ENCODE results near the gene CABP5. TPM values are rescaled to one million over a fixed set of nuclear protein-coding genes. Genes with fewer than 3 reads are reported as not detected.
"Not testable (repeated sequence)": the region's sequence is repeated elsewhere in the genome, so short reads cannot be mapped to it uniquely, and the experiment has no call there.

CABP5 gene
- under 1 TPM in 1 of 2 donors, not detected in 1; 0.43 TPM for total RNA-seq
- polyA plus RNA-seq (ENCODE audit: insufficient read depth, low read depth, low replicate concordance) = not detected
- long read RNA-seq, donor 1 = 0 reads
- long read RNA-seq, donor 2 = 0 reads

DNA sequence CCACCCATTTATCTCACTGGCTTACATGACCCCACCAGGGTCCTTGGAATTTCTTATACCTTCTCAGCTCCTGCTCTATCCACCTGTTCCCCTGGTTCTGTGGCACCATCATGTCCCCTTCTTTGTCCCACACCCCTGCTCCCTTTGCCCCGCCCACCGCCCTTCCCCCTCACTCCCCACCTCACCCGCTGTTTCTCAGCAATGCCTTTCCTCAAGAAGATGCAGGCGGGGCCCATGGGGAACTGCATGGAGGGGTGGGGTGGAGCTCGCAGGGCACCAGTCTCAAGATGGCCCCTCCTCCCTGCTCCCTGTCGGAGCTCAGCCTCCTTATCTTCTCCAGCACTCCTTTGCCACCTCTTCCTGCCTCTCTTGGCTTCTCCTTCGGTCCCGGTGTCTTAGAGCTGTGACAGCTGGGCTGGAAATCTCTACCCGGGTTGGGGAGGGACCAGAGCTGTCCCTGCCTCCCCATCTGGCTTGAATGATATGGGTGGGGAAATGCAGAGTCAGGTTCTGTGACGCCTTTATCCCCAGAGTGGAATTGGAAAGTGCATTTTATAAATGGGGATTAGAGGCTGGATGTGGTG, at the start of gene CABP5:
TSS of gene CABP5 (minus strand) at position 405 of the 584 bp plus-strand sequence. CDS start at position 248, 157 bp downstream.
- Histone ChIP-seq H3K27ac (no peak within 1 kb of the TSS), H3K4me3 (no peak within 1 kb of the TSS), H3K36me3 (ENCODE audit: low read depth, missing control alignments) (no peaks in the 10 kb centered on the region), H3K4me1 (no peaks in the 10 kb centered on the region), H3K27me3 (no peaks in the 10 kb centered on the region), H3K9me3 (no peaks in the 10 kb centered on the region)
- no peak for DNase-seq
- TF ChIP-seq, protein P1, sequence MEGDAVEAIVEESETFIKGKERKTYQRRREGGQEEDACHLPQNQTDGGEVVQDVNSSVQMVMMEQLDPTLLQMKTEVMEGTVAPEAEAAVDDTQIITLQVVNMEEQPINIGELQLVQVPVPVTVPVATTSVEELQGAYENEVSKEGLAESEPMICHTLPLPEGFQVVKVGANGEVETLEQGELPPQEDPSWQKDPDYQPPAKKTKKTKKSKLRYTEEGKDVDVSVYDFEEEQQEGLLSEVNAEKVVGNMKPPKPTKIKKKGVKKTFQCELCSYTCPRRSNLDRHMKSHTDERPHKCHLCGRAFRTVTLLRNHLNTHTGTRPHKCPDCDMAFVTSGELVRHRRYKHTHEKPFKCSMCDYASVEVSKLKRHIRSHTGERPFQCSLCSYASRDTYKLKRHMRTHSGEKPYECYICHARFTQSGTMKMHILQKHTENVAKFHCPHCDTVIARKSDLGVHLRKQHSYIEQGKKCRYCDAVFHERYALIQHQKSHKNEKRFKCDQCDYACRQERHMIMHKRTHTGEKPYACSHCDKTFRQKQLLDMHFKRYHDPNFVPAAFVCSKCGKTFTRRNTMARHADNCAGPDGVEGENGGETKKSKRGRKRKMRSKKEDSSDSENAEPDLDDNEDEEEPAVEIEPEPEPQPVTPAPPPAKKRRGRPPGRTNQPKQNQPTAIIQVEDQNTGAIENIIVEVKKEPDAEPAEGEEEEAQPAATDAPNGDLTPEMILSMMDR (IDR thresholded peaks at IDR 0.05) = no peak
- no peak for TF ChIP-seq POLR2A (IDR thresholded peaks at IDR 0.05)
- intact Hi-C loops (cut with DNase I; ENCODE audit: low total_unique reads) = no loop called here
- WGBS, 2 donors = 81 to 83% methylated on average over 10 of the region's 10 CpGs

DNA sequence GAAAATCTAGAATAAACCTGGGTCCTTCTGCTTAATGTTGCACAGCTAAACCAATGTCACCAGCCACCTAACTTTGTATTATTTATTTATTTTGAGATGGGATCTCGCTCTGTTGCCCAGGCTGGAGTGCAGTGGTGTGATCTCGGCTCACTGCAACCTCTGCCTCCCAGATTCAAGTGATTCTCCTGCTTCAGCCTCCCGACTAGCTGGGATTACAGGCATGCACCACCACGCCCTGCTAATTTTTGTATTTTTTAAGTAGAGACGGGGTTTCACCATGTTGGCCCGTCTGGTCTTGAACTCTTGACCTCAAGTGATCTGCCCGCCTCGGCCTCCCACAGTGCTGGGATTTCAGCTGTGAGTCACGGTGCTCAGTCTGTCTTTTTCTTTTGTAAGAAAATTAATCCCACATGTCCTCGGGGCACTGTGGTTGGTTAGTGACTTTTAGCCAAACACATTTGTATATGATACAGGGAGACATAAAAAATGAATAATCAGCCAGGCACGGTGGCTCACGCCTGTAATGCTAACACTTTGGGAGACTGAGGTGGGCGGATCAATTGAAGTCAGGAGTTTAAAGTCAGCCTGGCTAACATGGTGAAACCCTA, 47.3 kb upstream of the CABP5 start:
- H3K27ac ChIP-seq; H3K4me3 ChIP-seq; H3K27me3 ChIP-seq; H3K9me3 ChIP-seq; DNase-seq; H3K4me1 ChIP-seq; intact Hi-C loops (cut with DNase I; ENCODE audit: low total_unique reads); H3K36me3 ChIP-seq (ENCODE audit: low read depth, missing control alignments): not testable (repeated sequence)
- WGBS, 2 donors = 86 to 87% methylated on average over 13 of the region's 13 CpGs

DNA sequence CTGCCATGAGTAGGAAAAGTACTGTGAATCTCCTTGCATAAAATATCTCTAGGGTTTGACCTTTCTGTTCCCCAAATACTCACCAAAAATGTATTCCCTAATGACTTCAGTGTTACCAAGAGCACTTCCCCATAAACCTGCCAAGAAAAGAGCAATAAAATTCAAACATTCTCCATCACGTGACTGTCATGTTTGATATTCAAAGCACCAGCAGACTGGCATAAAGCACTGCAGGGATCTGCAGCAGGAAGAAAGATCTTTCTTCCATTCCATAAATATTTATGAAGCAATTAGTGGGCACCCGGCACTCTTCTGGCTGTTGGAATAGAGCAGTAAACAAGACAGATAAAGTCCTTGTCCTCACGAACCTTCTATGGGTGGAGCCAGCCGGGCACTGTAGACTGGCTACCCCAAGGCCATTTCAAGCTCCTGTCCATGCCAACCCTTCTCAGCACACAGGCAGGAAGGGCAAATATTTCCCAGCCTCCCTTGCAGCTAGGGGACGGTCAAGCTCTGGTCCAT, 46.5 kb upstream of the CABP5 start:
- TF ChIP-seq, protein P1 (IDR thresholded peaks at IDR 0.05) = no peak
- no peaks in the 10 kb centered on the region for H3K36me3 ChIP-seq (ENCODE audit: low read depth, missing control alignments)
- intact Hi-C loops (cut with DNase I; ENCODE audit: low total_unique reads) = no loop called here
- H3K27ac ChIP-seq = no peak overlapping the region
- no peak overlapping the region for H3K4me3 ChIP-seq
- no peaks in the 10 kb centered on the region for H3K9me3 ChIP-seq
- WGBS, 2 donors = 65 to 71% methylated on average over 4 to 5 of the region's 5 CpGs
- no peaks in the 10 kb centered on the region for H3K27me3 ChIP-seq
- H3K4me1 ChIP-seq = no peaks in the 10 kb centered on the region
- no peak for DNase-seq

DNA sequence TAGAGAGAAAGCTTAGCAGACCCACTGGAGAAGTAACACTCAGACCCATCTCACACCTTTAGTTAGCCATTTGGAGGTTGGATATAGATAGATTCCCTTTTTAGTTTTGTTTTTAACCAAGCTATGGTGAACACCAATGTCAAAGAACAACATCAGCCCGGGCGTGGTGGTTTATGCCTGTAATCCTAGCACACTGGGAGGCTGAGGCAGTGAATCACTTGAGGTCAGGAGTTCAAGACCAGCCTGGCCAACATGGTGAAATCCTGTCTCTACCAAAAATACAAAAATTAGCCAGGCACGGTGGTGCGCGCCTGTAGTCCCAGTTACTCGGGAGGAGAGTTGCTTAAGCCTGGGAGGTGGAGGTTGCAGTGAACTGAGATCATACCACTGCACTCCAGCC, 45.1 kb upstream of the CABP5 start:
- not testable (repeated sequence) for H3K36me3 ChIP-seq (ENCODE audit: low read depth, missing control alignments); H3K27me3 ChIP-seq

DNA sequence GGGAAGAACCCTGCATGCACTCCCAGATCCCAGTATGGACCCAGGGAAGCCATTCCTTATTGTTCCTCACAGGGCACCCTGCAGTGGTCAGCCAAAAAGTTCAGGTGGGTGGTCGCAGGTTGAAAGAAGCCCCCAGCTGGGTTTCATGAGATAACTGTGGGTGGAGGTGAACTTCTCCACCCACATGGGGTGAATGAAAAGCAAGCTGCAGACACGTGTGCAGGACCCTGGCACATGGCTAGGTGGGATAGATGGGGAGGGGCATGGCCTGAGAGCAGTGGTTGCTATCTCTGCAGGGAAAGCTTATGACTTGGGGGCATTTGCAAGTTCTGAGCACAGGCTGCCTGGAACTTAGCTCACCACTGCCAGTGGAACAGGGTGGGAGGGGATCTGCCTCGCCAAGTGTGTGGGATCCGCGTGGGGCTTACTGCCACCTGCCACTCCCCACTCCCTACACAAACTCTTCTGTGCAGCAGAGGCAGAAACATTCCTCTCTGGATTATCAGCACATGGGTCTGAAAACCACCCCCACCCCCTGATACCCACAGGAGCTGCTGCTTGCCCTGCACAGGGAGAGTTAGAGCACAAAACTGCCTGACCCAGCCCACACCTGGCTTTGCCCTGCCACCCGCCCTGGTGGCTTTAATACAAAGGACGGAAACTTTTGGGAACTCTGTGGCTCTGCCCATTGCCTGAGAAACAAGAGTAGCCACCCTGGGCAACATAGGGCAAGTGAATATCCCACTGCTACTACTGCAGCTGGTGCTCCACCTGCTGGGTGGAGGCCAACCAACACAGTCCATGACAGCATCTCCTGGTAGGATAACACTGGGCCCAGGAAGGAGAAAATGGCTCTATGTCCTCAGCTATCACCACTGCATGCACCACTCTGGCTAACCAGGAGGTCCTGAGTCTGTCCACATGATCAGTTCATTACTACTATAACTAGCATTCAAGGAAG, 42.3 kb upstream of the CABP5 start:
- Histone ChIP-seq H3K36me3 (ENCODE audit: low read depth, missing control alignments) (no peaks in the 10 kb centered on the region), H3K9me3 (no peaks in the 10 kb centered on the region), H3K4me3 (no peak overlapping the region), H3K27me3 (no peaks in the 10 kb centered on the region), H3K27ac (no peak overlapping the region), H3K4me1 (no peaks in the 10 kb centered on the region)
- 88 to 92% methylated on average over 7 of the region's 7 CpGs for WGBS, 2 donors
- intact Hi-C loops (cut with DNase I; ENCODE audit: low total_unique reads) = no loop called here
- DNase-seq = no peak
- no peak for TF ChIP-seq POLR2A (IDR thresholded peaks at IDR 0.05)
- TF ChIP-seq, protein P1 (IDR thresholded peaks at IDR 0.05) = no peak

More for the DNA sequence above, 45.1 kb upstream of the CABP5 start:
- H3K9me3 ChIP-seq; DNase-seq; H3K4me3 ChIP-seq; H3K27ac ChIP-seq; intact Hi-C loops (cut with DNase I; ENCODE audit: low total_unique reads); H3K4me1 ChIP-seq: not testable (repeated sequence)
- WGBS, 2 donors = 88 to 93% methylated on average over 6 of the region's 6 CpGs
